Measurements from ENCODE around the gene TMEM126A. TPM values are rescaled to one million over a fixed set of nuclear protein-coding genes. Genes with fewer than 3 reads are reported as not detected.

Gene TMEM126A
- 18.1 and 26.2 TPM in 2 replicates for total RNA-seq

DNA sequence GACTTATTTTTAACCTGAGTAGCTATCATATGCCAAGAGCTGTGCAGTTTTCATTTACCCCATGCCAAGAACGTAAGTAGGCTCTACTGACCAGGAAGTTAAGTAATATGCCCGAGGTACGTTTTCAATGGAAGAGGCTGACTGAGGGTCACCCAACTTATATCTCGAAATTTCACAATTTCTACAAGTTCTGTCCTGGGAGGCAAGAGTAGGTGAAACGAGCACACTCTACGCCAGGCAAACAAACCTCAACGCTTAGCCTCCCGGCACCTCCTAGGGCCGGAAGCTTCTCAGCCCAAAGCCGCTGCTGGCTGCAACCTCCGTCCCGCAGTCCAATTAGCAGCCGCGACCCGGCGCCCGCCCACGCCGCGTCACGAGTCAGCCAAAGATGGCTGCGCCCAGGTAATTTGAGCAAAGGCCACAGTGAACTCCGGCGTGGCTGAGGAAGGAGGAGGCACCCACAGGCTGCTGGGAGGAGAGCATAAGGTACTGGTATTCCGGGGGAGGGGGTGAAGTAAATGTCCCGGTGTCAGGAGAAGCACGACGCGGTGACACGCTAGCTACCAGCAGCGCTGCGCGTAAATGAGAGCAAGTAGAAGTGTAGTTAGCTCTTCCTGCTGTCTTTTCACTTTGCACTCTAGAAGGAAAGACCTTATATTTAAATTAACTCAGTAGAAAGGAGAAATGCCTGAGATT, at the start of gene TMEM126A:
TSS of gene TMEM126A (plus strand) at position 364 of the 696 bp plus-strand sequence. CDS start 2,289 bp downstream, outside the sequence.

DNA sequence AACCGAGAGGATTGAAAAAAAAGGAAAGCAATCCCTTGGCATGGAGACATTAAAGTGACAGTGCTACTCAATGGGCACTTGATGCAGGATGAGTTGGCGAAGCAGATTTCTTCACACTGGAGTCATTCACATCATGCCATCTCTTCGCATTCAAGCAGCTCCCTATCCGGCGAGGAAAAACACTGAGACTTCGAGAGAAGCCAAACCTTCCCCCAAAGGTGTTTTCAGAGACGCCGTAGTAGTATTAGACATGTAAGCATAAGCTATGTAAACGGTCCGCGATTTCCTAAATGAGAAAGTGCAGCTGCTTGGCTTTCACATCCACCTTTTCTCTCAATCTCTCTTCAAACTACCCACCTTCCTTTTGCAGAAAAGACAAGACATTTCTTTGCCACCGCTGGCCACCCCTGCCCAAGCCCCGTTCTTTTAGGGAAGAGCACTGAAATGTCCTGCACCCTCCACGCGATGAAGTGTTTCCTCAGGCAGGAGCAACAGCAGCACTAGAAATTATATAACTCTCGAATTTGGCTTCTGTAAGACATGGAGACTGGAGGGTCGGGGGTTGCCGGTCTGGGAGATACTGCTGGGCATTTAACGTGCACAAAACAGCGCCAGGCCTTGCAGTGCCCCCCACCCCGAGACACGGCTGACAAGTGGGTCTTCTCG, 20.3 kb upstream of the TMEM126A start, which contains the start of gene DLG2:
TSS of gene DLG2 (minus strand) at position 13 of the 666 bp plus-strand sequence.

DNA sequence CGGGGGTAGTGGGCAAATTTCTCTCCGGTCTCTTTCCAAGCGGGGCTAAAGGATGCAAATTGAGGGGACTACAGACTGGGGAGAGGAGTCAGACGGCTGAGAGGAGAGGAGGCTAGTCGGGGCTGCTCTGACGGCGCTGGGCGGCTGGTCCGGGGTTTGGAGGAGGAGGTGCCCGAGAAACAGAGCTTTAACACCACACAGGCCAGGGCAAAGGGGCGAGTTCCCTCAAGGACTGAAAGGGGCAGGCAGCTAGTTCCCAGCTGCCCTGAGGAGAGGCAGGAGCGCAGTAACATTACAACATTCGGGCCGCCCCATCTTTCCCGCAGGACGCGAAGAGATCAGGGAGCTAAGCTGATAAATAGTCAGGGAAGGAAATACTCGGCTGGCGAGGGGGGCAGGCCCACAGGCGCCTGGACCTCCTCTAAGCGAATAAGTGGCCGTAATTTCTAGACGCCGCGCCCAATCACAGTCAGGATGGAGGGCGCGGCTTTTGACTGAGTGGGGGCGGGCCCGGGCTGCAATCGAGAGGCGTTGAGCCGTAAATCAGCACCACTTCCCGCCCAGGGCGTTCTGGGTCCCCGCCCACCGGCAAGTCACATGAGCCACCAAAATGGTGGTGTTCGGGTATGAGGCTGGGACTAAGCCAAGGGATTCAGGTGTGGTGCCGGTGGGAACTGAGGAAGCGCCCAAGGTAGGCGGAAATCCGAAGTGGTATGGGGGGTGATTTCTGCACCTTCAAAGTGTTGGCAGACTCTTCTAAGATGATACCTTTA, 19.6 kb upstream of the TMEM126A start, which contains the start of gene TMEM126B:
TSS of gene TMEM126B (plus strand) at position 596 of the 773 bp plus-strand sequence. CDS start at position 611, 15 bp downstream.

GRCh38 chr11:85664615-85665481, 17.1 kb downstream of the TMEM126A start, which contains the start of gene CREBZF:
CREBZF (minus strand) TSS chr11:85665129; CDS start chr11:85664875, 254 bp downstream.

GRCh38 chr11:85685820-85686459, 38.2 kb downstream of the TMEM126A start, which contains the start of gene CCDC89:
CCDC89 (minus strand) TSS chr11:85686195; CDS start chr11:85686130, 65 bp downstream.

Other genes starting within 250 kb of the TMEM126A start
- gene DLG2, start 20.6 kb upstream of the TMEM126A start, total RNA-seq = 1.6 and 1.9 TPM in 2 replicates
- 36.5 and 47.0 TPM in 2 replicates for gene TMEM126B, start 19.4 kb upstream of the TMEM126A start, total RNA-seq
- gene CREBZF, start 17.2 kb downstream of the TMEM126A start, total RNA-seq = 36.3 and 37.8 TPM in 2 replicates
- gene CCDC89, start 38.2 kb downstream of the TMEM126A start, total RNA-seq = 1.9 and 4.2 TPM in 2 replicates
- 28.9 and 196 TPM in 2 replicates for gene SYTL2, start 163.2 kb downstream of the TMEM126A start, total RNA-seq
- not detected in 2 replicates for gene CCDC83, start 207.4 kb downstream of the TMEM126A start, total RNA-seq

All from smooth muscle cell of the pulmonary artery (primary cell).